ENCODE measurements around the gene CCDC126. TPM values are rescaled to one million over a fixed set of nuclear protein-coding genes. Genes with fewer than 3 reads are reported as not detected.

CCDC126 gene
- total and polyA plus RNA-seq, 9 of the 15 experiments (the other 6 are each of a cell fraction or from before 2014, with no cell fraction given): 3.0 to 16.2 (median 5.2) TPM

DNA sequence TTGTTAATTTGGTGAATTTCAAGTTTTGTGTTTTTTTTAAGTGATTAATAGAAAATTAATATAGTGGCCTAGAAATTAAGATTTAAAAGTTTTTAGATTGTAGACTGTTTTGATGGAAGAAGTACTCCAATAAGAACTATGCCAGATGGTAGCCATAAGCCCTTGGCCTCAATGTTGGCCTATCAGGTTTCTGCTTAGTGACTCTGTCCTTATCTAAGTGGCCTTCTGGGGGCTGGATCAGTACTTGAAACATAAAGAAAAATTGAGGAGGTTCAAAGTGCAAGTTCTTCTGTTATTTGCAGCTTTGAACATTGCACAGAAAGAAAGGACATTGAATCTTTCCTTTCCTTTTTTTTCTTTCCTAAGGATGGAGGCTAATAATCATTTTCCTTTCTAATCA, 9.9 kb downstream of the CCDC126 start (continued):
- TF ChIP-seq, protein P1, sequence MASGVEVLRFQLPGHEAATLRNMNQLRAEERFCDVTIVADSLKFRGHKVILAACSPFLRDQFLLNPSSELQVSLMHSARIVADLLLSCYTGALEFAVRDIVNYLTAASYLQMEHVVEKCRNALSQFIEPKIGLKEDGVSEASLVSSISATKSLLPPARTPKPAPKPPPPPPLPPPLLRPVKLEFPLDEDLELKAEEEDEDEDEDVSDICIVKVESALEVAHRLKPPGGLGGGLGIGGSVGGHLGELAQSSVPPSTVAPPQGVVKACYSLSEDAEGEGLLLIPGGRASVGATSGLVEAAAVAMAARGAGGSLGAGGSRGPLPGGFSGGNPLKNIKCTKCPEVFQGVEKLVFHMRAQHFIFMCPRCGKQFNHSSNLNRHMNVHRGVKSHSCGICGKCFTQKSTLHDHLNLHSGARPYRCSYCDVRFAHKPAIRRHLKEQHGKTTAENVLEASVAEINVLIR (CRISPR knock-in tag; IDR thresholded peaks at IDR 0.05): no peak
- TF ChIP-seq CBFA2T2 (conservative IDR thresholded peaks at IDR 0.05): peak; percentile 17; the same call in 1 of the 2 replicates
- TF ChIP-seq SIN3B (IDR thresholded peaks at IDR 0.05; ENCODE audit: low read depth): no peak
- TF ChIP-seq TBL1XR1 (IDR thresholded peaks at IDR 0.05; ENCODE audit: low read length in 2 of 2): no peak
- no peak for TF ChIP-seq CC2D1A (IDR thresholded peaks at IDR 0.05)
- TF ChIP-seq RFX1 (IDR thresholded peaks at IDR 0.05): no peak
- no peak for TF ChIP-seq ZNF197 (CRISPR knock-in tag; IDR thresholded peaks at IDR 0.05; ENCODE audit: low read depth)
- TF ChIP-seq, protein P2, sequence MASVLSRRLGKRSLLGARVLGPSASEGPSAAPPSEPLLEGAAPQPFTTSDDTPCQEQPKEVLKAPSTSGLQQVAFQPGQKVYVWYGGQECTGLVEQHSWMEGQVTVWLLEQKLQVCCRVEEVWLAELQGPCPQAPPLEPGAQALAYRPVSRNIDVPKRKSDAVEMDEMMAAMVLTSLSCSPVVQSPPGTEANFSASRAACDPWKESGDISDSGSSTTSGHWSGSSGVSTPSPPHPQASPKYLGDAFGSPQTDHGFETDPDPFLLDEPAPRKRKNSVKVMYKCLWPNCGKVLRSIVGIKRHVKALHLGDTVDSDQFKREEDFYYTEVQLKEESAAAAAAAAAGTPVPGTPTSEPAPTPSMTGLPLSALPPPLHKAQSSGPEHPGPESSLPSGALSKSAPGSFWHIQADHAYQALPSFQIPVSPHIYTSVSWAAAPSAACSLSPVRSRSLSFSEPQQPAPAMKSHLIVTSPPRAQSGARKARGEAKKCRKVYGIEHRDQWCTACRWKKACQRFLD (CRISPR knock-in tag; IDR thresholded peaks at IDR 0.05): no peak
- peak; percentile 6 for TF ChIP-seq MEIS2 (IDR thresholded peaks at IDR 0.05; ENCODE audit: partially characterized antibody)
- TF ChIP-seq, protein P3, sequence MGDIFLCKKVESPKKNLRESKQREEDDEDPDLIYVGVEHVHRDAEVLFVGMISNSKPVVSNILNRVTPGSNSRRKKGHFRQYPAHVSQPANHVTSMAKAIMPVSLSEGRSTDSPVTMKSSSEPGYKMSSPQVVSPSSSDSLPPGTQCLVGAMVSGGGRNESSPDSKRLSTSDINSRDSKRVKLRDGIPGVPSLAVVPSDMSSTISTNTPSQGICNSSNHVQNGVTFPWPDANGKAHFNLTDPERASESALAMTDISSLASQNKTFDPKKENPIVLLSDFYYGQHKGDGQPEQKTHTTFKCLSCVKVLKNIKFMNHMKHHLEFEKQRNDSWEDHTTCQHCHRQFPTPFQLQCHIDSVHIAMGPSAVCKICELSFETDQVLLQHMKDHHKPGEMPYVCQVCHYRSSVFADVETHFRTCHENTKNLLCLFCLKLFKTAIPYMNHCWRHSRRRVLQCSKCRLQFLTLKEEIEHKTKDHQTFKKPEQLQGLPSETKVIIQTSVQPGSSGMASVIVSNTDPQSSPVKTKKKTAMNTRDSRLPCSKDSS (IDR thresholded peaks at IDR 0.05; ENCODE audit: low read depth, partially characterized antibody): no peak
